NCI-H1105 treated with DMSO at 0.1 percent for 48 hours (cell line): ENCODE measurements around the gene GAMT.
"Not testable (repeated sequence)": the region's sequence is repeated elsewhere in the genome, so short reads cannot be mapped to it uniquely, and the experiment has no call there.

Source experiments
- DNase-seq: peaks from one replicate; lab custom pipeline; 2025; lab: John Stamatoyannopoulos, UW

GAMT gene

DNA sequence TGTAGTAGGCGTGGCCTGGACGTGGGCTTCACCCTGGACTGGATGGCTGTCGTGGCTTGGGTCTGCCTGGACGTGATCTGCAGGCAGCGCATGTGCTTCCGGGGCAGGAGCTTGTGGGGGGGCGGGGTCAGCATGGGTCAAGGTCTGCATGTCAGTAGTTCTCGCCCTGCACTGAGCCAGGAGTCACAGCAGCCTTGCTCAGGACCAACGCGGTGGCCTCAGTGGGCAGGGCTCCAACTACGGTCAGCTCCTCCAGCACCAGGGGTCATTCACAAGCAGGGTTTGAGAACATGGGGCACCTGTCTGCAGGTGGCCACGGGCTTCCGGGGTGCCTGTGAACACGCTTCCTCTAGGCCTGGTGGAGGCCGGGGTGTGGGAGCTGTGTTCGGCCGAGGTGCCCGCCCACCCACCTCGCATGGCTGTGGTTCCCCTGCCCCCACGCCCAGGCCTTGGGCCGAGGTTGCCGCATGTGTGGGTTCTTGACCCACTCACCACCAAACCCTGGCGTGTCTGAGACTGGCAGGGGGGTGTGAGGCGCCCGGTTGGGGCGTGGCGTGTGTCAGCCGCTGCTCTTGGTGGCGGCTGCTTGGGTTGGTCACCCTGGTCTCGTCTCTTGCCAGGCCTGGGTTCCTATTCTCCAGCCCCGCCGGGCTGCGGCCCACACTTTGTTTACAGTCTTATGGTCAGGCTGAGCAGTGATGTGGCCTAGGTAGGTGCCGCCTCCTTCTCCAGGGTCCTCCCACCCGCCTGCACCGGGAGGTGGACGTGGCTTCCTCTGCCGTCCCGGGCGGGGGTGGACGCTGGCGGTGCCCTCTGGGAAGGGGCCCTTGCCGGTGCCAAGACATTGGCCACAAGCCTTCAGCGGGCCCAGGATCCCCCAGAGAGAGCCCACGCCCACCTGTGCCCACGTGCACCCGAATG lies 32.0 kb upstream of the GAMT start:
- DNase-seq = no peak

DNA sequence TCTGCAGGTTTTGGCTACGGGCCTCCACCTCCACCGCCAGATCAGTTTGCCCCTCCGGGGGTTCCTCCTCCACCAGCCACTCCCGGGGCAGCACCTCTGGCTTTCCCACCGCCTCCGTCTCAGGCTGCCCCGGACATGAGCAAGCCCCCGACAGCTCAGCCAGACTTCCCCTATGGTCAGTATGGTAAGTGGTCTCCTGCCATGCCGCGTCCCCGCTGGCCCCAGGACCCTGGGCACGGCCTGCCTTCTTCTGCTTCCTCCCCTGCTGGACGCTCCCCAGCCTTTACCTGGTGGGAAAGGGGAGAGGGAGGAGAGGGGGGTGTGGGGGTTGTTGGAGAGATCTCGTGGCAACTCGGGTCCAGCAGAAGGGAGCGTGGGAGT lies 31.2 kb upstream of the GAMT start:
- no peak for DNase-seq

DNA sequence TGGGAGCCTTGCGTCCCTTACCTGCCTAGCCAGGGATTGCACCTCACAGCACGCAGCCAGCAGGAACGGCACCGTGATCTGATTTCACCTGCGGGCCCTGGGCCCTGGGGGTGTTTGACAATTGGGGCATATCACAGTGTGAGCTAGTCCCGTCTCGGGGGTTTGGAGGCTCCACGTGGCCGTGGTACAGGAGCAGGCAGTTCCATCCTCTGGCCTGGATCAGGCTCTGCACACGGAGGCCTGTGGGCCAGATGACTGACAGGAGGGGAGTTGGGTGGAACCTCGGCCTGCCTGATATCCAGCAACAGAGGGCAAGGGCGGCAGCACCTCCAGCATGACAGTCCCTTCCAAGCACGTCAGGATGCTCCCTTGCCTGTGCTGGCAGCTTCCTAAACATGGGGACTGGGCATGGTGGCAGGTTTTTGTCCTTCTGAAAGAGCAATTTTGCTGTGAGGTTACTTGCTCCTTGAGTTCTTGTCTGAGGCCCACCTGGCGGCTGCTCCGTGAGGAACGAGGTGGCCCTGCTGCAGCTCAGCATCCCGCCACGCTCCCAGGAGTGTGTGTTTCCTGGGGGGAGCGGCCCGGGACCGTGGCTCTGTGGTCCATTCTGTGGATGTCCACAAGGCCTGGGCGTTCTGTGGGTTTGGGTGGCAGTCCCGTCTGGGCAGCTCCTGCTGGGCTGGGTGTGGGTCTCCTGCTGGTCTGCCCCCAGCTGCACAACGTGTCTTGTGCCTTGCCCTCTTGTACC lies 30.6 kb upstream of the GAMT start:
- DNase-seq = no peak

DNA sequence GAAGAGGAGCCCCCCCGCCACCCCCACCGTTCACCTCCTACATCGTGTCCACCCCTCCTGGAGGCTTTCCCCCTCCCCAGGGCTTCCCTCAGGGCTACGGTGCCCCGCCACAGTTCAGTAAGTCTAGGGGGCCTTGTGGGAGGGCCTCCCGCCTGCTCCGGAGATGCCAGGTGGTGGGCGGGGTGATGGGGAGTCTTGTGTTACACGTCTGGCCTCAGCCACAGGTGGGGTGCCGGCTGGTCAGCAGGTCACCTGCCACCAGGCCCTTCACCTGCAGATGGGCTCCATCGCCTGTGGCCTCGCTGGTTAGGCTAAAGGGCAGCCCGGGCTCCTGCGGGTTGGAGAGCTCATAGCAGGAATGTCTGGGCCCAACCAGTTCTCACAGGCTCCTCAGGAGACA lies 28.9 kb upstream of the GAMT start:
- DNase-seq = no peak

DNA sequence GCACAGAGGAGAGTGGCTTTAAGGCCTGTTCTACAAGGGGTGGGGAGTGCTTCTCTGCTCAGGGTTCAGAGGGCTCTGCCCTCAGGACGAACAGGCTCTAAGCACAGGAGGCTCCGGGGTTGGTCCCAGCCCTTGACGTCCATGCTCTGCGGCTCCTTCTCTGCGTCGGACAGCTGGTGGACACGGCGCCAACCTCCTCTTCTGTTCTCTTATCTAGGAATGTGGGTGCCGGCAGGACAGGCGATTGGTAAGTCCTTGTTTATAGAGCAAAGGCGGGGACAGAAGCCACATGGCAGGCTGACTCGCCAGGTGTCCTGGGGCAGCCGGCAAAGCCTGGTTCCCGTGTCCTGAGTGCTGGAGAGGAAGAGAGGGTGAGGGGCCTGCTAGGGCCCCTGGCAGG lies 28.4 kb upstream of the GAMT start:
- no peak for DNase-seq

DNA sequence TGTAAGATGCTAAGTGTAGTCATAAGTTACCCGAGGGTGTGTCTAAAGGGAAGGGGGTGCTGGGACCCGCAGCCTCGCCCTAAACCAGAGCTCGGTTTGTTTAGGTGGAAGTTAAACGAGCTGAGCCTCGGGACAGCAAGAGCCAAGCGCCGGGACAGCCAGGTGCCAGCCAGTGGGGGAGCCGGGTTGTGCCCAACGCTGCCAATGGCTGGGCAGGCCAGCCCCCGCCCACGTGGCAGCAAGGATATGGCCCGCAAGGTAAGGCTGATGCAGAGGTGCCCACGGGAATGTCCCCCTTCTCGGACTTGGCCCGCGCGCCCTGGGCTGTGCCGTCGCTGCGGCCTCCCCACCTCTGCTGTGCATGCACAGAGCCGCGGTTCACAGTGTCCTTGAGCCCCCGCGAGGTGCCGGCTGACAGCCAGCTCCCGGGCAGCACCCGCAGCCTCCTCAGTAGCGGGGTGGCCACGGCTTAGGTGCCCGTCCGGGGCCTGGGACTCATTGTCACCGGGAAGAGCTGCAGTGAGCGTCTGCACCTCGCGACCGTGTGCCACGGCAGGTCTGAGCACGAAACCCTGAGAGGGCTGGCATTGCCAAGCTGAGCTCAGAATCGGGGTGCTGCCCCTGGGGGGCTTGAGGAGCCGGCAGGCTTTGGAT lies 27.5 kb upstream of the GAMT start:
- DNase-seq = no peak

DNA sequence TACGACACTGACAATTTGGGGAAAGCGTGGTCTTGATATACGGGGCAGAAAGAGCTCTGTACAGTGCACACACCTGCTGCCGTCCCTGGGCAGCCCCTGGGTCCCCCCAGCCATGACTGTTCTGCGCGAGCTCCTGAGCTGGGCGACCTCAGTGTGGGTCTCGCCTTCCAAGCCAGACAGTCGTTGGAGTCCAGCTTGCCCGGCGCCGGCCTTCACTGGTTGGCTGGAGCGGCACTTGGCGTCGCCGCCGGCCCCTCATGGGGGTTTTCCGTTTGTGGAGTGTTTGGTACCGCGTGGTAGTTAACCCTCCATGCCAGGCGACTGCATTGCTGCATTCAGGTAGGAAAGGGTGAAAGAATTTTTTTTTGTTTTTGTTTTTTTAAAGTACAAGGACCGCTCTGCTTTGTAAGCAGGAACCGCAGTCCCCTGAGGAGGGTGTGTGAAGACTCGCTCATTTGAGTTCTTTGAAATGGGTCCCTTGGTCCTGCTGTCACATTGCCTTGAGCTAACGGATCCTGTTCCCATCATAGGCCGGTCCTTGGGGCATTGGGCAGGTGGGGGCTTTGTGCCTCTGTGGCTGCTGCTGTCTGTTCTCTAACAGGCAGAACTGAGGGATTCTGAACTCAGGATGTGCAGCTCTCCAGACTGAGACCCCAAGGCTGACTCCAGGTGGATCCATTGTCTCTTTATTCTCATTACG lies 26.0 kb upstream of the GAMT start:
- no peak for DNase-seq

DNA sequence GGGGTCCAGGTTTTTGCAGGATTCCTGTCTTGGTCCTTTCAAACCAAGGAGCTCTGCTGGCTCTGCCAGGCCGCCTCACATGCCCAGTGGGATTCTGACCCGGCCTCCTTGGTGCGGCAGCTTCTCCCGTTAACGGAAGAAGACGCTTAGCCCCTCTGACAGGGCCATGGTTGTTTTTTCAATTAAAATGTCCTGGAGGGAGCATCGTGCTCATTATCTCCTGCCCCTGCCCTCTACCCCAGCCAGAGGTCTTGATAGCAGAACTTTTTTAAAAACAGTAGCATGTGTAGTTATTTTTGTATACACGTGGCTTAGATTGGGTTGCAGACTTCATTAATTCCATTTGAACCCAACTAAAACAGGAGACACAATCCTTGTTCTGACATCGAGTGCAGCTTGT lies 25.4 kb upstream of the GAMT start:
- DNase-seq = no peak

DNA sequence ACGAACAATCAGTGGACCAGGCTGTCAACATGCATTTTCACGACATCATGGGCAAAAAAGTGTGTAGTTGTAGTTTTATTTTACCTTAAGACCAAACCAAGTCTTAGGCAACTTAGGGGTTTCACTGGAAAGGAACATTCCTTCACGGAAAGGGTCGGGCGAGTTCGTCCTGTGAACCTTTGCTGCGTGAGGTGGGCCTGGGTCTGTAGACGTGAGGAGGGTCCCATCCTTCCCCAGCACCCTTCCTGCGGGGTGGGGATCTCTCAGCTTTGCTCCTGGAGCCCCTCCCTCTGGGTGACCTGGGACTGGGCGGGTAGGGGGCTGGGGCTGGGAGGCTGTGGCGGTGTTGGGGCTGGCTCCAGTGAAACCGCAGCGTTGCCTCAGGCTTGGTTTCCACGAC lies 24.6 kb upstream of the GAMT start:
- no peak for DNase-seq

DNA sequence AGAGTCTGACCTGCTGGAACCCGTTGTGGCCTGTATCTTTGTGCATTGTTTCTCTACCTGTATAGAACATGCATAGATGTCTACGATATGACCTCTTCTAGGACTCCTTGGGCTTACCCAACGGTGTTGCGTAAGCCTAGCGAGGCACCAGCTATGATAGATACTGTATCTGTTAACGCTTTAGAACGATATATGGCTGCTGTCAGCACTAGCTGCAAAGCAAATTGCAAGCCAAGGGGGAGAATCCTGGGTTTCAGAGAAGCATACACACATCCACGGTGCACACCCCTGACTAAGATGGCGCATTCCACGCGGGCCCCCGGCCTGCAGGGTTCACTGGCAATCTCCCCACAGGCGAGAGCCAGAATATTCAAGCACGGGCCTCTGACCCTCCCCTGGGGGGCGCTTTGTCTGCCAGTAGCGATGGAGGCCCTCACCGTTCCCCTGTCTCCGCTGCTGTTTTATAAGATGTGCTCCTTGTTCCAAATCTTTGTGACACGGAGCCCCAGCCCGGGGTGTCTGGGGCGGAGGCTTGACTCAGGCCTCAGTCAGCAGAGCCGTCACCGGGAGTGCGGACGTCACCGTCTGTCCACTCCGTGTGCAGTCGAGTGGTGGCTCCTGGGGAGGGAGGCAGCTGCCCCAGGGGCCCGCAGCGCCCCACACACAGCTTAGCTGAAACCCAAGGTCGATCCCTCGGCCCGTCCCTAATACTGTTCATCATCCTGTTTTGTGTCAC lies 23.9 kb upstream of the GAMT start:
- no peak for DNase-seq

DNA sequence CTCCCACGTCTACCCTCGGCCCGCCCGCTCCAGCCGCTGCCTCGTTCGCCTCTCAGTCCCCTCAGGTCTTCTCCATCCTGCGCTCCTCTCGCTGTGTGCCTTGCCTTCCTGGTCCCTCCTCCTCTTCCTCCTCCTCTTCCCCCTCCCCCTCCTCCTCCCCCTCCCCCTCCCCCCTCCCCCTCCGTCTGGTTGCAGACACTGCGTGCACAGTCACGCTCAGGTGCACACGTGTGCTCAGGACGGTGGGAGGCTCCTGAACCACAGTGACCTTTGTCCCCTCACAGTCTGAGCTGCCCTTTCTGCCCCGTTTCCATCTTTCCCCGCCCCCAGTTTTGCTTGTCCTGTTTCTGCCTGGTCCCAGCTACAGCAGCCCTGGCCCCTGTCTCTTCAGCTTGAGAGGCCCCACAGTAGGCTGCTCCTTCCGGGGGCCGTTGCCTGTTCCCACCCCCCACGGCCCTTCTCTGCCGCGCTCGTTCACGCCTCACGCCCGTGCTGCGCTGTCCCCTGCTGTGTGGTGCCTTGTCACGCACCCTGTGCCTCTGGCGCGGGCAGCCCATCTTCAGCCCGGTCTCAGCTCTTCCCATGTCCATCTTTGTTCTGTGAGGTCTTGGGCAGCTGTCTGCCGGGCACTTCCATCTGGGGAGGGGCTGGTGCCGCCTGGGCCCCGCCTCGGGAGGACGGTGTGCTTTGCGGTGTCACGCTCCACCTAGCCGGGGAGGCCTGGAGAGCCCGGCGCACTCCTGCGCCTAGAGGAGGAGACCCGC lies 23.0 kb upstream of the GAMT start:
- DNase-seq = no peak

DNA sequence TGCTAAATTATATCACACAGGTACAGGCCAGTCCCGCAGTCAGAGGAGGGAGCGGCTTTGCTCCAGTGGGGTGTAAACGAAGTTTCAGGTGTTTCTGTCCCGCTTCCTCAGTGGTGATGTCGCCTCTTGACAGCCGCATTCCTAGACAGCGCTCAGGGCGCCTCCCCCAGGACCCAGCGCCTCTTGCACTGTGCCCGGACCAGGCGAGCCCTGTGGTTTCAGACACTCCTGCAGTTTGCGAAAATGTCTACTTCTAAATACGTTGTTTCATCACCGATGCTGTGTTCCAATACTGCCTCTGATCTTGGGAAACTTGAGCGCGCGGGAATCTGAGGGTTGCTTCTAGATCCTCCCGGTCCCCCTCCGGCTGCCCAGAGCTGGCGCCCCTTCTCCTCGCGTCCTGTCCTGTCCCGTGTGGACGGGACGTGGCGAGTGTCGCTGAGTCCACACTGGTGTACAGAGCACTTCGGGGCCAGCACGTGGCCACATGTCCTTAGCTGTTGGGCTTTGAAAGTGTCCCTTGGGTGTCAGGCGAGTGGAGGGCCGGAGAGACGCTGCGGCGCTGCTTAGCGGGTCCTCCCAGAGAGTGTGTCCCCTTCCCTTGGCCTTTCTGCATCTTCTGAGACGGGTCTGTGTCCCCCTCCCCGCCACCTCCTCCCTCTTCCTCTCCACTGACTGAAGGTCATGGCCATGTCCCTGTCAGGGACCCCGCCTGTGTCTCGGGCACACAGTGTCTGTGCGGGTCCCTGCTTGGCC lies 22.3 kb upstream of the GAMT start:
- no peak for DNase-seq

DNA sequence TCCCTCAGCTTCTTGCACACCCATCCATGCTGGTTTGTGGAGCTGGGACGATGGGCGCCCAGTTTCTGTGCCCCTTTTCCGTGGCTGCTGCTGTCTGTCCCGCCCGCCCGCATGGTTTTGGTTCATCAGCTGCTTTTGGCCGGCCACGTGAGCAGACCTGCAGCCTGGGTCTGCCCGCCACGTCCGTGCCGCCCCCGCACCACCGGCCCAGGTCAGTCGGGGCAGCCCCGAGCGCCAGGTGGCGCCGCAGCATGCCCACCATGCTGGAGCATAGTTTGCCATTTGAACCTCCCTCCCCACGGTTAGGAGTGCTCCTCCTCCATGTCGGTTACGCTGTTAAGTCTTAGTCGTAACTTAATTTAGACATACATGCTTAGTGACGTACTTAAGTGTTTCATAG lies 21.6 kb upstream of the GAMT start:
- DNase-seq = no peak

DNA sequence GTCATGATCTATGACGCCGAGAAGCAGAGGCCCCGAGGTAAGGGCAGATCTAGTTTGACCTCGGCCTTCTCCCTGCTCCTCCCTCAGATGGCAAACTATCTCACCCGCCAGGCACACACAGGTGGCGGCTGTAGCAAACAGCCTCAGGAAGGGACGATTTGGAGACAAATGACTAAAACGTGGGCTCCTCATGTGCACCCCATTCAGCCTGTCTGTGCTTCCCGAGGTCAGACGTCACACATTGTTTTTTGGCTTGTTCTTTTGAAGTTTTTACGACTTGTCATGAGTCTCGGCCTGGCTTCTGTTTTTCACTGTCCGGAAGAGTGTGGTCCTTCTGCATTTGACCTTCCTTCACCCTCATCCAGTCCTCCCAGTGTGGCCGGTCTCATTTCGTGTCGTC lies 21.0 kb upstream of the GAMT start:
- no peak for DNase-seq

DNA sequence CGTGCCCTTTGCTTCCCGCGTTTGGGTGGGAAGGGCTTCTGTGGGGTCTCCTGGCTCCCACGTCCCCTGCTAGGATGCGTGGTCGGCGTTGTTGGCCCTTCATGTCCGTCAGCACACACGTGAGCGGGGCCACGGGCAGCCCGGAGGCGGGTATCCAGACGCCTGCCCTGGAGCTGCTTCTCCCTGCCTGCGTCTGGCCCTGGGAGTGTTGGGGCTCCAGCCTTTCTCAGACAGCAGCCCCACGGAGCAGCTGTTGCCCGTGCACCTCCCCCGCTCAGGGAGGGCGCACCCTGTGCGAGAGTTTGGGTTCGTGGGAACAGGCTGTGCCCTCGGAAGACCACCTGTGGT lies 20.6 kb upstream of the GAMT start:
- no peak for DNase-seq

DNA sequence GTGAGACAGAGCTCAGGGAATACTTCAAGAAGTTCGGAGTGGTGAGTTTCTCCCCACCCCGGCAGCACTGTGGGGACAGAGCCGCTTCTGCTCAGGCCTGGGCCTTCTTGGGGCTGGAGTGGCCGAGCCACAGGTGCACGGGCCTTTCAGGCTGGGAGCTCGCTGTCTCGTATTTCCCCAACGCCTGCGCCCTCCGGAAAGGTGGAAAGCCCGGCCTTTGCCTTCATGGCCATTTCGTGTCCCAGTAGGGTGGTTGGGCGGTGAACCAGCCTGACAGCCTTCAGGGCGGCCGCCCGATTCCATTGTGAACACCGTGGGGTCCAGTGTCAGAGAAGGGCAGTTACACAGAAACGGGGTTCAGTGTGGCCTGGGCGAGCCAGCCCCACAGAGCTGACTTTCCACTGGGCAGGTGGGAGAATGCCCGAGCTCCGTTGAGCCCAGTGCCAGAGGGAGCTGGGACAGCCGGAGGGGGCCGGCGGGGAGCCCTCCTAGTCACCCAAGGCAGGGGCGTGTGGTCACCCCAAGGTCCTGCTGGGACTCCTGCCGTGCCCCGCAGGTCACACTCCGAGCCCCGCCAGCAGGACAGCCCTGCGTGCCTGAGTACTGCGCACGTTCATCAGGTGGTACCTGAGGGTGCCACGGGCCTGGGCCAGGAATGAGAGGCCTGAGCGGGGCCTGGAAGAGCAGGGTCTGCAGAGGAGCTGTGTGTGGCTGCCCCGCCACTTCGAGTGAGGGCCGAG lies 20.0 kb upstream of the GAMT start:
- DNase-seq = no peak

DNA sequence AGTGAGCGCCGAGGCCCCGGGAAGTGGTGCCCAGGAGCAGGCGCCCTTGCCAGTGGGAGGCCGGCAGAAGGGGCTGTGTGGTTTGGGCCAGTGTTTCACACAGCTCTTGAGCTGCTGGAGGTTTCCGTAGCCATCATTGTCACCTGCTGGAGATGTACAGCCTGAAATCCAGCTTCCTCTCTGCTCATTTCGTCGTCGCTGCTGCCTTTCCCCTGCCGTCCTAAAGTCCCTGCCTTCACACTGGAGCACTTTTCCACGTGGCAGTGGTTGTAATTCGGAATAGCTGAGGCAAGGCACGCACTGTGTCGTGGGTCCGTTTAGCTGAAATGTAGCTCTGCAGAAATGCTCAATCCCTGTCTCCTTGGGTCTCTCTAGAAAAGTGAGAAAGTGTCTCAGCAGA lies 19.2 kb upstream of the GAMT start:
- no peak for DNase-seq

DNA sequence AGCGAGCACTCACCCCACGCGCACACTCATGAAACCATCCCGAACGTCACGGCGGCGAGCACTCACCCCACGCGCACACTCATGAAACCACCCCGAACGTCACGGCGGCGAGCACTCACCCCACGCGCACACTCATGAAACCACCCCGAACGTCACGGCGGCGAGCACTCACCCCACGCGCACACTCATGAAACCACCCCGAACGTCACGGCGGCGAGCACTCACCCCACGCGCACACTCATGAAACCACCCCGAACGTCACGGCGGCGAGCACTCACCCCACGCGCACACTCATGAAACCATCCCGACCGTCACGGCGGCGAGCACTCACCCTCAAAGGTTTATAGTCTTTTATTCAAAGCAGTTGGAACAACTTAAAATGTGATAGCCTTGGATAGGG lies 18.7 kb upstream of the GAMT start:
- DNase-seq = not testable (repeated sequence)

DNA sequence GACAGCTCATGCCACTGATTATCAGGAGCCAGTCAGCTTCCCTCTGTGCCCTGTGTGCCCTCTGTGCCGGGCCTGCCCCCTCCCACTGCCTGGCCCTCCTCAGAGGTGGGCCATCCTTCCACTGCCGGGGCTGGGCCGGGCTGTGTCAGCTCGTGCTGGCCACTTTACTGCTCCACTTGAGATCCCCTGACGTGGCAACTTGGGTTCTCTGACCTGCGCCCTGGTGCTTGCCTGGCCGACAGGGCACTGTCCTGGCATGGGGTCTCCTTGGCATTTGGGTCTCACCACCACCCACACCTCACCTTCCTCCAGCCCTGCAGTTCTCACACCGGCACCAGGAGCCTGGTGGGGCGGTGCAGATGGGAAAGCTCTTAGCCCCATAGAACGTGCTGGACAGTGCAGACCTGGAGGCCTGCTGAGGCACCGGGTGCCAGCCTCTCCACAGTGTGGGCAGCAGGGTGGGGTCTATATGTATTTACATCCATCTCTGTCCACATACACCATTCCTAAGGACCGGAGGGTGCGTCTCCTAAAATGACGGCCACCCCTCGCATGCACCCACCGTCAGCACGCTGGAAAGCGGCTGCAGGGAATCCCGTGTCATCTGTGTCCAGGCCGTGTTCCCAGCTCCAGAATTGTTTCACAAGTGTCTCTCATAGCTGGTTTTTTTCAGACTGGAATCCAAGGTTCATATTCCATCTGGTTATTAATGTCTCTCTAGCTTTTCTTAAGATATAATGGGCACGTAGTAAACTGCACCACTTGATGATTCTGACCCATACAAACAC lies 17.8 kb upstream of the GAMT start:
- no peak for DNase-seq
